GM12801 (cell line): ENCODE measurements around the gene ULK3.

Experiments
- CTCF ChIP-seq: IDR thresholded peaks from one replicate; pipeline ENCODE4 v1.5.1; 2011; ENCODE audit warnings: control low read depth; ENCODE audit not compliant: insufficient read length; ENCODE audit errors: extremely low read depth

Gene ULK3

DNA sequence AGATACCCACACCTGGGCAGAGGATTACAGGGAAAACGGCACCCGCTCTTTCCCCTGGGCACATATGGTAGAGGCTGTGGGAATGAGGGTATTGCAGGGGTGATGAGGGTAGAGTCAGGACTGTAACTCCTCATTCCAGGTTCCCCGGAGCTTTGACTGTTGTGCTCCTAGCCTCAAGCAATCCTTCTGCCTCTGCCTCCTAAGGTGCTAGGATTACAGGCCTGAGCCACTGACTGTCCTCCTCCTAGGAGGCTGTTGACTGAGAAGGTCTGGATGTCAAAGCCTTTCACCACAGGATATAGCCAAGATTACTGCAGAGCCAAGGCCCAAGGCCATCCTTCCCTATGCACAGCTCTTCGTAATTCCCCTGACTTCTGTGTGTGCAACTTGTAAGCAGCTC is 45.8 kb upstream of the ULK3 start:
- no peak for TF ChIP-seq CTCF

GRCh38 chr15:74885461-74885860 is 42.5 kb upstream of the ULK3 start:
- TF ChIP-seq CTCF: no peak

DNA sequence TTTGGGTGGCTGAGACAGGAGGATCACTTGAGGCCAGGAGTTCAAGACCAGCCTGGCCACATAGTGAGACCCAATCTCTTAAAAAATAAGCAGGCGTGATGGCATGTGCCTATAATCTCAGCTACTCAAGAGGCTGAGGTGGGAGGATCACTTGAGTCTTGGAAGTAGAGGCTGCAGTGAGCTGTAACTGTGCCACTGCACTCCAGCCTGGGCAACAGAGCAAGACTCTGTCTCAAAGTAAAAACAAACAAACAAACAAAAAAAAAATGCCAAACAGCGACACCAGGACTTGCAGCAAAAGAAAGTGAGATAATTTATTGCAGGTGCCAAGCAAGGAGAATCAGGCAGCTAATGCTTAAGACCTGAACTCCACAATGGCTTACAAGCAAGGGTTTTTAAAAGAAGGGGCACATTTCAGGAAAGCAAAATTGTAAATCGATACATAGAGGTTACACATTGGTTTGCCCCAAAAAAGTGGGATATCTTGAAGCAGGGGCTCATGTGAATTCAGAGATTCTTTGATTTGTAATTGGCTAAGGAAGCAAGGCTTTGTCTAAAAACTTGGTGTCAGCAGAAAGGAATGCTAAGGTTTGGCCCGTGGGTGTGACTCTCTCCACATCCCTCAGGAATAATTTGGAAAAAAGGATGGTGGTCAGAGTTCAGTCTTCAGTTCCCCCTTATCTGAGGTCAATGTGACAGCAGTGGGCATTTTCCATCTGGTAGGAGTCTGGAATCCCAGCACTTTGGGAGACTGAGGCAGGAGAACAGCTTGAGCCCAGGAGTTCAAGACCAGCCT is 41.7 kb upstream of the ULK3 start:
- no peak for TF ChIP-seq CTCF

DNA sequence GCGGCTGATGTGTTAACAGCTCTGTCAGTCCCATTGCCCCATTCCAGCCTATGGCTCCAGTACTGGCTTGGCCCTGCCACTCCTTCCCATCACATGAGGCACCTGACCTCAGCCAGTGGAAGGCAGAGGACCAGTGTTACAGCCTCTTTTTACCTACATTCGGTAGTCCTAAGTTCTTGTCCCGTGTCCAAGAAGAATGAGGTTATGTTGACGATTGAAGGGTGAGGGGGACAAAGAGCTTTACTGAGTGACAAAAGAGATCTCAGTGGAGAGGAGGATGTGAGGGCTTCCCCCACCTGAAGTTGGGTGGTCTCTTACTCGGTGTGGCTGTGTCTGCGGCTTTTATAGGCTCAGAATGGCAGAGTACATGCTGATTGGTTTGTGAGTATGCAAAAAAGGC is 39.6 kb upstream of the ULK3 start:
- TF ChIP-seq CTCF: no peak

DNA sequence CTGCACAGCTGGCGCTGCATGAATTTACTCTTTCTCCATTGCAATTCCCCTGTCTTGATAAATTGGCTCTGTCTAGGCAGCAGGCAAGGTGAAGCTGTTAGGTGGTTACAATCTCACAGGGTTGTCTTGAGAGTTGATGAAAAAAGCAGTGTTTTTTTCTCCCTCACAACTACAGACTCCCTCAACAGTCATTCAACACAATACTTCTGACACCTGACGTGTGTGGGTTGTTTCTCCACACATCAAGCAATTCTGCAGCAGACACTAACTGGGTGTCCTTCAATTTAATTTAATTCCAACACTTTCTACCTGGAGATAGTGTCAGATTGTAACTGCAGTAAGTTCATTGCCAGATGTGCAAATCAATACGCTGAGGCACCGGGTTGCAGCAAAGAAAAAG is 35.3 kb upstream of the ULK3 start:
- no peak for TF ChIP-seq CTCF

DNA sequence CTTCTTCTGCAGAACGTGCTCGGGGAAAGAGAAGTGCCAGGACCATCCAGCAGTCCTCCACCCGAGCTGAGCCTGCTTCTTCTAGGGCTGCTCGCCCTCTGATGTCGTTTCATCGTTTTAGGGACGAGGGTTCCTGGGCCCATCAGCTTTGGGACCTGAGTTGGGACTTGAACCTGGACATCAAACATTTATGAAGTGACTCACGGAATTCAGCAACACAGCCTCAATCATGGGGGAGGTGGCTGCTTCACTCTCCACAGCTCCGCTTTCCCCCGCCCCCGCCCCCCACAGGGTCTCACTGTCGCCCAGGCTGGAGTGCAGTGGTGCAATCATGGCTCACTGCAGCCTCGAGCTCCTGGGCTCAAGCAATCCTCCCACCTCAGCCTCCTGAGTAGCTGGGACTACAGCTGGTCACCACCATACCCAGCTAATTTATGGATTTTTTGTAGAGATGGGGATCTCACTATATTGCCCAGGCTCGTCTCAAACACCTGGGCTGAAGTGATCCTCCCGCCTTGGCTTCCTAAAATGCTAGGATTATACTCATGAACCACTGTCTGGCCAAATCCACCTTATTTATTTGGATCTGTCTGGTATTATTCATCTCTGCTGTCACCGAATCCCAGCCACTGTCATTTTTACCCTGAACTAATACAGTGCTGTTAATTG is 30.9 kb upstream of the ULK3 start:
- TF ChIP-seq CTCF: no peak

- no peak for TF ChIP-seq CTCF
These were observed 30.2 kb upstream of the ULK3 start, which contains the start of gene SCAMP2 for GRCh38 chr15:74873036-74873755. Gene SCAMP2, minus strand, starts transcription at chr15:74873365. Its CDS starts 110 bp downstream, at chr15:74873255.
